GM10266 (cell line): ENCODE data around the gene EXD3.
A peak's percentile ranks its signal among the peaks of the same experiment; 100 is the strongest.

Experiments used
- DNase-seq: peaks from one replicate; pipeline ENCODE4 v3.0.0; 2012; ENCODE audit errors: extremely low spot score
- CTCF ChIP-seq: IDR thresholded peaks from 2 replicates; pipeline ENCODE4 v1.5.1; 2012; ENCODE audit warnings: mild to moderate bottlenecking, low read depth; ENCODE audit not compliant: control insufficient read depth, insufficient read depth; ENCODE audit errors: missing control alignments

EXD3 gene

GRCh38 chr9:137429974-137430722 is 7.2 kb upstream of the EXD3 start:
- peak; percentile 69 for DNase-seq
- no peak for TF ChIP-seq CTCF

DNA sequence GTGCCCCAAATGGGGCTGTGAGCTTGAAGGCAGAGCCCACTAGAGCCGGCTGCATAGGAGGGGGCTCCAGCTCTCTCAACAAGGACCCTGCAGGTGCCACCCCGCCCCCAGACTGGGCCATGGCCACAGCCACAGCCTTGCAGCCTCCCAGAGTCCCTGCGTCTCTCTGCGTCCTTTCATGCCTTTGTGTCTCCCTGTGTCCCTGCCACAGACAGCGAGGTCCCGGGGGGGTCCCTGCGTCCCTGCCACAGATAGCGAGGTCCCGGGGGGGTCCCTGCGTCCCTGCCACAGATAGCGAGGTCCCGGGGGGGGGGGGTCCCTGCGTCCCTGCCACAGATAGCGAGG is 6.6 kb upstream of the EXD3 start:
- no peak for TF ChIP-seq CTCF
- no peak for DNase-seq

- TF ChIP-seq CTCF, result no peak
- no peak for DNase-seq
Measured at GRCh38 chr9:137428841-137429545, 6.0 kb upstream of the EXD3 start.

GRCh38 chr9:137428311-137428630 is 5.3 kb upstream of the EXD3 start:
- no peak for DNase-seq
- no peak for TF ChIP-seq CTCF

DNA sequence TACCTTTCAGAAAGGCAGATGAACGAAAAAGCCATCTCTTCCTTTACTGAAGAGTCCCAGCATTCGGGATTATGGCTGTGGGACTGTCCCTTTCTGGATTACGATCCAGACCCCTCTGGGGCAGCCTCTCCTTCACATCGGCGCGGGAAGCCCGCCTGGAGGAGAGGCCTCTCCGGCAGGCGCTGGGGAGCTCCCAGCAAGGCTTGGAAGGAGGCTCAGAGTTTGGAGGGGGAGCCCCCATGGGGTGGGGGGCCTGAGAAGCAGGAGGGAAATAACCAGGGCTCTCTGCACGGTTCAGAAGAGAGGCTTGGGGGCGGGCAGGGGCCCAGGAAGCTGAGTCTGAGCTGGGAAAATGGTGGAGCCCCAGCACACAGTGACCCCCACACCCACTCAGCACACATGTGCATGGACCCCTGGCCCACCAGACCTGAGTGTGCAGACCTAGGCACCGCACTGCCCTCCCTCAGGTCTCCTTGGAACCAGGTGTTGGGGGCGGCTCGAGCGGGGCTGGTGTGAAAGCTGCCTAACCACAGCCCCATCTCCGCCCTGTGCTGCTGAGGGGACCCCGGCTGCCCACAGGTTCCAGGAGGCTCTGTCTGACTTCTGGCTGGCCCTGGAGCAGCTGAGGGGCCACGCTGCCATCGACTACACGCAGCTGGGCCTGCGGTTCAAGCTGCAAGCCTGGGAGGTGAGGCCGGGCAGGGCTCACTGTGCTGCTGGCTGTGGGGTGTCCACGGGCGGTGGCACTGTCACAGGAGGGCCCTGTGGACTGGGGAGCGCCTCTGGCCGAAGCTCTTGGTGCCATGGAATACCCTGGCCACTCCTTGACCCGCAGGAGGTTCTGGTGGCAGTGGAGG is 4.7 kb upstream of the EXD3 start:
- no peak for DNase-seq
- TF ChIP-seq CTCF, result no peak

- no peak for TF ChIP-seq CTCF
- no peak for DNase-seq
Measured at GRCh38 chr9:137426018-137426681, 3.2 kb upstream of the EXD3 start.
